Neural cell (in vitro differentiated cells): ENCODE results near the gene SENP3.

Experiments
- CTCF ChIP-seq: fragments of 450-650 bp; IDR thresholded peaks from 2 replicates; pipeline ENCODE4 v1.5.1; 2014; ENCODE audit warnings: antibody characterized with exemption, mild to moderate bottlenecking, moderate library complexity; ENCODE audit not compliant: poor library complexity, severe bottlenecking
- TAF1 ChIP-seq: IDR thresholded peaks from 2 replicates; pipeline ENCODE4 v1.6.1; 2012; ENCODE audit warnings: low read depth

- no peak for TF ChIP-seq TAF1
- TF ChIP-seq CTCF, result no peak
These were observed 8.4 kb upstream of the SENP3 start for GRCh38 chr17:7553356-7553755.
